ENCODE results near the gene CD300LD.

The CD300LD gene

GRCh38 chr17:74552037-74552436, 40.0 kb downstream of the CD300LD start:
- H3K27me3 ChIP-seq (ENCODE audit: insufficient read depth, poor library complexity, severe bottlenecking): no peaks in the 10 kb centered on the region
- DNase-seq (ENCODE audit: low read depth in 1 of 2, low spot score in 1 of 2): no peak
- TF ChIP-seq, protein P1, sequence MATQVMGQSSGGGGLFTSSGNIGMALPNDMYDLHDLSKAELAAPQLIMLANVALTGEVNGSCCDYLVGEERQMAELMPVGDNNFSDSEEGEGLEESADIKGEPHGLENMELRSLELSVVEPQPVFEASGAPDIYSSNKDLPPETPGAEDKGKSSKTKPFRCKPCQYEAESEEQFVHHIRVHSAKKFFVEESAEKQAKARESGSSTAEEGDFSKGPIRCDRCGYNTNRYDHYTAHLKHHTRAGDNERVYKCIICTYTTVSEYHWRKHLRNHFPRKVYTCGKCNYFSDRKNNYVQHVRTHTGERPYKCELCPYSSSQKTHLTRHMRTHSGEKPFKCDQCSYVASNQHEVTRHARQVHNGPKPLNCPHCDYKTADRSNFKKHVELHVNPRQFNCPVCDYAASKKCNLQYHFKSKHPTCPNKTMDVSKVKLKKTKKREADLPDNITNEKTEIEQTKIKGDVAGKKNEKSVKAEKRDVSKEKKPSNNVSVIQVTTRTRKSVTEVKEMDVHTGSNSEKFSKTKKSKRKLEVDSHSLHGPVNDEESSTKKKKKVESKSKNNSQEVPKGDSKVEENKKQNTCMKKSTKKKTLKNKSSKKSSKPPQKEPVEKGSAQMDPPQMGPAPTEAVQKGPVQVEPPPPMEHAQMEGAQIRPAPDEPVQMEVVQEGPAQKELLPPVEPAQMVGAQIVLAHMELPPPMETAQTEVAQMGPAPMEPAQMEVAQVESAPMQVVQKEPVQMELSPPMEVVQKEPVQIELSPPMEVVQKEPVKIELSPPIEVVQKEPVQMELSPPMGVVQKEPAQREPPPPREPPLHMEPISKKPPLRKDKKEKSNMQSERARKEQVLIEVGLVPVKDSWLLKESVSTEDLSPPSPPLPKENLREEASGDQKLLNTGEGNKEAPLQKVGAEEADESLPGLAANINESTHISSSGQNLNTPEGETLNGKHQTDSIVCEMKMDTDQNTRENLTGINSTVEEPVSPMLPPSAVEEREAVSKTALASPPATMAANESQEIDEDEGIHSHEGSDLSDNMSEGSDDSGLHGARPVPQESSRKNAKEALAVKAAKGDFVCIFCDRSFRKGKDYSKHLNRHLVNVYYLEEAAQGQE (IDR thresholded peaks at IDR 0.05; ENCODE audit: insufficient replicate concordance, low read depth): no peak
- no peak for TF ChIP-seq POLR2AphosphoS5 (IDR thresholded peaks at IDR 0.05; ENCODE audit: low read depth)
- no peak for TF ChIP-seq GABPA (IDR thresholded peaks at IDR 0.05; ENCODE audit: low read depth)
- no peak overlapping the region for H3K4me3 ChIP-seq (replicated peaks; ENCODE audit: insufficient read depth, low read length)
- H3K27ac ChIP-seq (replicated peaks): no peak overlapping the region

GRCh38 chr17:74550602-74551001, 41.5 kb downstream of the CD300LD start:
- H3K4me3 ChIP-seq (replicated peaks; ENCODE audit: insufficient read depth, low read length): no peak overlapping the region
- no peaks in the 10 kb centered on the region for H3K27me3 ChIP-seq (ENCODE audit: insufficient read depth, poor library complexity, severe bottlenecking)
- no peak for DNase-seq (ENCODE audit: low read depth in 1 of 2, low spot score in 1 of 2)
- TF ChIP-seq, protein P2, sequence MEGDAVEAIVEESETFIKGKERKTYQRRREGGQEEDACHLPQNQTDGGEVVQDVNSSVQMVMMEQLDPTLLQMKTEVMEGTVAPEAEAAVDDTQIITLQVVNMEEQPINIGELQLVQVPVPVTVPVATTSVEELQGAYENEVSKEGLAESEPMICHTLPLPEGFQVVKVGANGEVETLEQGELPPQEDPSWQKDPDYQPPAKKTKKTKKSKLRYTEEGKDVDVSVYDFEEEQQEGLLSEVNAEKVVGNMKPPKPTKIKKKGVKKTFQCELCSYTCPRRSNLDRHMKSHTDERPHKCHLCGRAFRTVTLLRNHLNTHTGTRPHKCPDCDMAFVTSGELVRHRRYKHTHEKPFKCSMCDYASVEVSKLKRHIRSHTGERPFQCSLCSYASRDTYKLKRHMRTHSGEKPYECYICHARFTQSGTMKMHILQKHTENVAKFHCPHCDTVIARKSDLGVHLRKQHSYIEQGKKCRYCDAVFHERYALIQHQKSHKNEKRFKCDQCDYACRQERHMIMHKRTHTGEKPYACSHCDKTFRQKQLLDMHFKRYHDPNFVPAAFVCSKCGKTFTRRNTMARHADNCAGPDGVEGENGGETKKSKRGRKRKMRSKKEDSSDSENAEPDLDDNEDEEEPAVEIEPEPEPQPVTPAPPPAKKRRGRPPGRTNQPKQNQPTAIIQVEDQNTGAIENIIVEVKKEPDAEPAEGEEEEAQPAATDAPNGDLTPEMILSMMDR (IDR thresholded peaks at IDR 0.05; ENCODE audit: insufficient read depth, low read length): no peak
- TF ChIP-seq, protein P1 (IDR thresholded peaks at IDR 0.05; ENCODE audit: insufficient replicate concordance, low read depth): no peak
- no peak for TF ChIP-seq SPI1 (IDR thresholded peaks at IDR 0.05; ENCODE audit: borderline replicate concordance, low read depth)
- TF ChIP-seq GABPA (IDR thresholded peaks at IDR 0.05; ENCODE audit: low read depth): no peak
- TF ChIP-seq POLR2AphosphoS5 (IDR thresholded peaks at IDR 0.05; ENCODE audit: low read depth): no peak
- H3K27ac ChIP-seq (replicated peaks): no peak overlapping the region

GRCh38 chr17:74549343-74549742, 42.7 kb downstream of the CD300LD start:
- Histone ChIP-seq H3K27ac (replicated peaks) (no peak overlapping the region), H3K27me3 (ENCODE audit: insufficient read depth, poor library complexity, severe bottlenecking) (no peaks in the 10 kb centered on the region), H3K4me3 (replicated peaks; ENCODE audit: insufficient read depth, low read length) (no peak overlapping the region)
- DNase-seq (ENCODE audit: low read depth in 1 of 2, low spot score in 1 of 2): no peak
- no peak for TF ChIP-seq POLR2AphosphoS5 (IDR thresholded peaks at IDR 0.05; ENCODE audit: low read depth)
- no peak for TF ChIP-seq SPI1 (IDR thresholded peaks at IDR 0.05; ENCODE audit: borderline replicate concordance, low read depth)
- TF ChIP-seq, protein P2 (IDR thresholded peaks at IDR 0.05; ENCODE audit: insufficient read depth, low read length): no peak
- TF ChIP-seq, protein P1 (IDR thresholded peaks at IDR 0.05; ENCODE audit: insufficient replicate concordance, low read depth): no peak
- no peak for TF ChIP-seq GABPA (IDR thresholded peaks at IDR 0.05; ENCODE audit: low read depth)
